Measurements from ENCODE around the gene TLCD2. TPM values are rescaled to one million over a fixed set of nuclear protein-coding genes. Genes with fewer than 3 reads are reported as not detected.
A peak's percentile ranks its signal among the peaks of the same experiment; 100 is the strongest.

TLCD2 gene
- total and polyA plus RNA-seq, 2 of the 13 experiments (the other 11 are each of a cell fraction or from before 2014, with no cell fraction given), result 0.90 to 1.1 TPM

GRCh38 chr17:1714980-1715802, 5.0 kb upstream of the TLCD2 start (continued):
- TF ChIP-seq RCOR2 (CRISPR knock-in tag; IDR thresholded peaks at IDR 0.05) (no peak), ZNF660 (CRISPR knock-in tag; IDR thresholded peaks at IDR 0.05; ENCODE audit: borderline replicate concordance, low read depth) (no peak), ZNF138 (CRISPR knock-in tag; IDR thresholded peaks at IDR 0.05; ENCODE audit: low read depth) (no peak), TP53 (CRISPR knock-in tag; conservative IDR thresholded peaks at IDR 0.05) (no peak), ZGPAT (CRISPR knock-in tag; IDR thresholded peaks at IDR 0.05) (peak; percentile 66; the same call in 1 of the 2 replicates), MYNN (CRISPR knock-in tag; IDR thresholded peaks at IDR 0.05; ENCODE audit: low read depth) (no peak), HMGXB4 (CRISPR knock-in tag; IDR thresholded peaks at IDR 0.05; ENCODE audit: borderline replicate concordance in 1 of 2, low read depth in 1 of 2) (peak in 1 of 2 experiments; percentile 50; a peak in 1 of 4 replicates), ZIK1 (CRISPR knock-in tag; IDR thresholded peaks at IDR 0.05; ENCODE audit: borderline replicate concordance, low read depth) (no peak), GMEB1 (CRISPR knock-in tag; IDR thresholded peaks at IDR 0.05; ENCODE audit: borderline replicate concordance) (peak; percentile 58), TBX3 (IDR thresholded peaks at IDR 0.05; ENCODE audit: borderline replicate concordance) (no peak), ZNF121 (CRISPR knock-in tag; IDR thresholded peaks at IDR 0.05) (no peak; the same call in 1 of the 2 replicates), ZBTB3 (CRISPR knock-in tag; IDR thresholded peaks at IDR 0.05; ENCODE audit: borderline replicate concordance, low read depth) (no peak), RNF219 (CRISPR knock-in tag; IDR thresholded peaks at IDR 0.05) (0 out of 2 replicates have a peak, but pooled peaks have one; percentile 30), TAF1 (CRISPR knock-in tag; IDR thresholded peaks at IDR 0.05) (peak; percentile 32; the same call in 1 of the 2 replicates), ZFP91 (CRISPR knock-in tag; IDR thresholded peaks at IDR 0.05; ENCODE audit: borderline replicate concordance) (peak; percentile 24), ZNF296 (CRISPR knock-in tag; conservative IDR thresholded peaks at IDR 0.05) (no peak), DR1 (CRISPR knock-in tag; IDR thresholded peaks at IDR 0.05) (no peak)

All from HepG2 (cell line).